Adrenal gland (tissue), 12 donors: ENCODE measurements around the gene SPACA4. TPM values are rescaled to one million over a fixed set of nuclear protein-coding genes. Genes with fewer than 3 reads are reported as not detected.

ENCODE experiments used
- DNase-seq, 7 donors: peaks; one replicate each; pipeline ENCODE4 v3.0.0-alpha.2; 2019 to 2020
- H3K27ac ChIP-seq, 5 donors: fragments of 200-600 bp; sonication (generic) in 4 of 5; 1 replicate in 3 of 5; 2 replicates in 2 of 5; pipeline versions ENCODE4 v1.5.1 to v1.8.0; 2016 to 2020; ENCODE audit warnings: mild to moderate bottlenecking in 1 of 5
- H3K27me3 ChIP-seq: fragments of 200-600 bp; 2 replicates; pipeline ENCODE4 v1.8.0; 2021
- H3K36me3 ChIP-seq, 2 donors: fragments of 200-600 bp; replicated peaks in 1 of 2; 1 replicate in 1 of 2; 2 replicates in 1 of 2; pipeline versions ENCODE4 v1.5.1 to v1.8.0; 2018 to 2022
- H3K4me1 ChIP-seq, 2 donors: fragments of 200-600 bp; replicated peaks in 1 of 2; 1 replicate in 1 of 2; 2 replicates in 1 of 2; pipeline versions ENCODE4 v1.5.1 to v1.8.0; 2018 to 2021
- H3K4me3 ChIP-seq, 4 donors: fragments of 200-600 bp; sonication (generic) in 3 of 4; one replicate each; pipeline ENCODE4 v1.5.1; 2016 to 2018
- H3K9me3 ChIP-seq, 3 donors: fragments of 200-600 bp; sonication (generic) in 1 of 3; replicated peaks in 1 of 3; 1 replicate in 2 of 3; 2 replicates in 1 of 3; pipeline versions ENCODE4 v1.5.1 to v1.8.0; 2016 to 2021
- POLR2A ChIP-seq, 2 donors: fragments of 450-650 bp; IDR thresholded peaks; one replicate each; pipeline ENCODE4 v1.6.1; 2017; ENCODE audit warnings: antibody characterized with exemption in 2 of 2, mild to moderate bottlenecking in 2 of 2, moderate library complexity in 1 of 2
- WGBS, 4 donors: extraction: QIAGEN DNeasy Blood & Tissue Kit in 2 of 4; methylation state at CpG; one replicate each; pipeline versions ENCODE4 v1.1.5 to v1.1.7; 2013 to 2017; 5-methylcytosine and 5-hydroxymethylcytosine counted together
- intact Hi-C, 2 donors: fragments of 100-400 bp; cut with DNase I; formaldehyde crosslinking; loops; one replicate each; pipeline versions ENCODE4 v1.14.1 to v1.15.0; 2022 to 2023
- polyA plus RNA-seq, 3 donors: library from polyadenylated mRNA; stranded (reverse); fragments of 200-250 nt in 2 of 3; fragments of 350-450 nt in 1 of 3; fragmentation: Illumina TruSeq in 1 of 3; extraction: RNeasy Lipid Tissue Mini Kit (QIAGEN cat#74804) in 1 of 3; gene quantifications; one replicate each; pipeline ENCODE4 v1.2.3, GENCODE V29; 2013 to 2014
- total RNA-seq, 9 donors: library from RNA; depleted of rRNA in 4 of 9; stranded (reverse); fragments of >200 nt in 4 of 9; fragments of 120-200 nt in 1 of 9; fragmentation: NEBNext Ultra II Directional in 1 of 9; extraction: Animal tissue kit (Norgen Biotek cat#: 25700) in 1 of 9; gene quantifications; one replicate each; pipeline versions ENCODE4 v1.1.0 to v1.2.4, GENCODE V29; 2013 to 2023
- TF ChIP-seq, protein P1 (sequence below), 6 experiments: fragments of 450-650 bp in 4 of 6; fragments of 200-600 bp in 2 of 6; sonication (generic) in 1 of 6; IDR thresholded peaks; 1 replicate in 5 of 6; 2 replicates in 1 of 6; pipeline versions ENCODE4 v1.5.1 to v1.8.0; 2016 to 2021; ENCODE audit warnings: antibody characterized with exemption in 6 of 6, mild to moderate bottlenecking in 2 of 6, moderate library complexity in 1 of 6
- donor health status: healthy with polysubstance abuse.
- donor health status: Bipolar disorder and iron deficiency.
- donor health status: DM: yes; HTN: yes; CAD: no.
- donor health status: DM: no; HTN: no; CAD: no.
- donor health status: DM: no; HTN: no; CAD: no.
- donor health status: DM: yes; HTN: yes; CAD: no.

SPACA4 gene
- total and polyA plus RNA-seq, 12 donors = not detected

DNA sequence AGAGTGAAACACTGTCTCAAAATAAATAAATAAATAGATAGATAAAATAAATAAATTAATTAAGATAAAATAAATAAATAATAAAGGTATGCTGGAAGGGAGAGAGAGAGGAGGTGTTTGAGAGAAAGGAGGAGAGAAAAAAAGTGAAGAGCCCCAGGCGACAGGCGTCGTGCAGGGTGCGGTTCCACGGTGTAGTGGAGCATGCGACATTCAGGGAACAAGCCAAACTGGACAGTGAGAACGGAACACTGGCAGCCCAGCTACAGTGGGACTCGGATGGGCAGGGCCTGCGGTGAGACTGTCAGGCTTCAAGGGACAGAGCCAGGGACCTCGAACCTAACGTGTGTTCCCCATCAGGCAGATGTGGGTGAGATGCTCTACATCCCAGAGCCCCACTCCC is 45.1 kb upstream of the SPACA4 start:
- no peak for DNase-seq
- H3K27ac ChIP-seq = no peak overlapping the region
- 91 to 100% (median 93%) methylated on average over 11 of the region's 11 CpGs for WGBS, 4 donors
- peaks cover under 1 to 2% of the 10 kb centered on the region in 2 donors for H3K4me1 ChIP-seq
- intact Hi-C loops = no loop called here
- no peaks in the 10 kb centered on the region for H3K36me3 ChIP-seq
- no peaks in the 10 kb centered on the region for H3K27me3 ChIP-seq
- no peak overlapping the region for H3K4me3 ChIP-seq
- H3K9me3 ChIP-seq = no peaks in the 10 kb centered on the region
- TF ChIP-seq, protein P1, sequence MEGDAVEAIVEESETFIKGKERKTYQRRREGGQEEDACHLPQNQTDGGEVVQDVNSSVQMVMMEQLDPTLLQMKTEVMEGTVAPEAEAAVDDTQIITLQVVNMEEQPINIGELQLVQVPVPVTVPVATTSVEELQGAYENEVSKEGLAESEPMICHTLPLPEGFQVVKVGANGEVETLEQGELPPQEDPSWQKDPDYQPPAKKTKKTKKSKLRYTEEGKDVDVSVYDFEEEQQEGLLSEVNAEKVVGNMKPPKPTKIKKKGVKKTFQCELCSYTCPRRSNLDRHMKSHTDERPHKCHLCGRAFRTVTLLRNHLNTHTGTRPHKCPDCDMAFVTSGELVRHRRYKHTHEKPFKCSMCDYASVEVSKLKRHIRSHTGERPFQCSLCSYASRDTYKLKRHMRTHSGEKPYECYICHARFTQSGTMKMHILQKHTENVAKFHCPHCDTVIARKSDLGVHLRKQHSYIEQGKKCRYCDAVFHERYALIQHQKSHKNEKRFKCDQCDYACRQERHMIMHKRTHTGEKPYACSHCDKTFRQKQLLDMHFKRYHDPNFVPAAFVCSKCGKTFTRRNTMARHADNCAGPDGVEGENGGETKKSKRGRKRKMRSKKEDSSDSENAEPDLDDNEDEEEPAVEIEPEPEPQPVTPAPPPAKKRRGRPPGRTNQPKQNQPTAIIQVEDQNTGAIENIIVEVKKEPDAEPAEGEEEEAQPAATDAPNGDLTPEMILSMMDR (IDR thresholded peaks at IDR 0.05) = no peak
- no peak for TF ChIP-seq POLR2A (IDR thresholded peaks at IDR 0.05)

DNA sequence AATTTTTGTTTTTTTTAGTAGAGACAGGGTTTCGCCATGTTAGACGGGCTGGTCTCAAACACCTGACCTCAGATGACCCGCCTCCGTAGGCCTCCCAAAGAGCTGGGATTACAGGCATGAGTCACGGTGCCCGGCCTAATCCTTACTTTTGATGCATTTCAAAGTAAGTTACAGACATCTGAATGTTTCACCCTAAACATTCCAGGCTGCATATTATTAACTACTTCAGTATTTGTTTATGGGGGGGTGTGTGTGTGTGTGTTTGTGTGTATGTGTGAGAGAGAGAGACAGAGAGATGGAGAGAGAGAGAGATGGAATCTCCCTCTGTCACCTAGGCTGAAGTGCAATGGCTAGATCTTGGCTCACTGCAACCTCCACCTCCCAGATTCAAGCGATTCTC is 41.5 kb upstream of the SPACA4 start:
- intact Hi-C loops = no loop called here
- Histone ChIP-seq H3K27ac (no peak overlapping the region), H3K4me3 (no peak overlapping the region), H3K9me3 (no peaks in the 10 kb centered on the region), H3K4me1 (peaks cover 0 to 10% of the 10 kb centered on the region in 2 donors), H3K36me3 (no peaks in the 10 kb centered on the region), H3K27me3 (no peaks in the 10 kb centered on the region)
- 68 to 86% (median 78%) methylated on average over 7 of the region's 7 CpGs for whole genome bisulfite sequencing, 4 donors
- peak in 1 of 7 donors; percentile 44 for DNase-seq
- no peak for TF ChIP-seq POLR2A (IDR thresholded peaks at IDR 0.05)
- TF ChIP-seq, protein P1 (IDR thresholded peaks at IDR 0.05) = no peak

DNA sequence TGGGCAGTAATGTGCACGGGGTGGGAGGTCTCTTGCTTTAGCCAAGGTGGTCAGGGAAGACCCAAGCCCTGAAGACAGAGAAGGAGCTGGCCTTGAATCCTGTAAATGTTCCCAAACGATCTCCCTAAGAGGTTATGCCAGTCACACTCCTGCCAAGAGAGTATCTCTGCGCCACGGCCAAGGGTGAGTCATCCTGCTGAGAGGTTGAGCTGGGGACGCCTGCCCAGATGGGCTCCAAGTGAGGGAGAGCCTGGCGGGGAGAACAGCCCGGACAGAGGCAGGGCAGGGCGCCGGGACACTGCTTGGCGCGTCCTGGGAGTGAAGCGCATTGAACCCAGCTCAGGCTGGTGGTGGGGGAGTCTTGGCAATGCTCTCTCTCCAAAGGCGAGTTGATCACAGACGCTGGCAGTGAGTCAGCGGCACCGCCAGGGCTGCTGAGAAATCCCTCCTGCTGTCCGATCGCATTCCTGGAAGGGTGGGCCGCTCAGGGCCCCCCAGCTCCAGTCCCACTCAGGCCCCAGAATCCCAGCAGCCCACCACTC is 38.1 kb upstream of the SPACA4 start:
- 2 to 14% (median 5%) methylated on average over 9 to 19 of the region's 19 CpGs for WGBS, 4 donors
- H3K36me3 ChIP-seq = no peaks in the 10 kb centered on the region
- H3K4me3 ChIP-seq = no peak overlapping the region
- TF ChIP-seq, protein P1 (IDR thresholded peaks at IDR 0.05) = no peak
- TF ChIP-seq POLR2A (IDR thresholded peaks at IDR 0.05) = peak in 1 of 2 donors; percentile 67
- intact Hi-C loops = no loop called here
- H3K4me1 ChIP-seq = peaks cover 0 to 10% of the 10 kb centered on the region in 2 donors
- no peaks in the 10 kb centered on the region for H3K27me3 ChIP-seq
- DNase-seq = peak; percentile 84 to 98 (median 95)
- H3K27ac ChIP-seq = peak overlapping the region in 4 of 5 donors; percentile 52 to 78 (median 74)
- H3K9me3 ChIP-seq = no peaks in the 10 kb centered on the region

DNA sequence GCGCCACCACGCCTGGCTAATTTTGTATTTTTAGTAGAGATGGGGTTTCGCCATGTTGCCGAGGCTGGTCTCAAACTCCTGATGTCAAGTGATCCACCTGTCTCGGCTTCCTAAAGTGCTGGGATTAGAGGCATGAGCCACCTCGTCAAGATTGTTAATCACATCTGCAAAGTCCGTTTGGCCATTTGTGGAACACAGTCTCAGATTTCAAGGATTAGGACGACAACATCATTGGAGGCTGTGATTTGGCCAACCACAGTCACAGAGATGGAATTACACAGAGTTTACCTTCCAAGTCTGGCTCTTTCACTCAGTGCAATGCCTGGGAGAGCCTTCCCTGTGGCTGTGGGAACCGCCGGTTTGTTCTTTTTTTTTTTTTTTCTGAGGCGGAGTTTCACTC is 36.7 kb upstream of the SPACA4 start:
- DNase-seq = no peak
- peaks cover 0 to 10% of the 10 kb centered on the region in 2 donors for H3K4me1 ChIP-seq
- H3K9me3 ChIP-seq = no peaks in the 10 kb centered on the region
- no peaks in the 10 kb centered on the region for H3K36me3 ChIP-seq
- TF ChIP-seq POLR2A (IDR thresholded peaks at IDR 0.05) = no peak
- TF ChIP-seq, protein P1 (IDR thresholded peaks at IDR 0.05) = no peak
- H3K27ac ChIP-seq = no peak overlapping the region
- no peak overlapping the region for H3K4me3 ChIP-seq
- 59 to 71% (median 61%) methylated on average over 8 to 11 of the region's 11 CpGs for WGBS, 4 donors
- no peaks in the 10 kb centered on the region for H3K27me3 ChIP-seq
- intact Hi-C loops = no loop called here
